Suprapubic skin (tissue), 4 donors: ENCODE results near the gene PDE8A.

Experiments
- EP300 ChIP-seq: sonication (generic); formaldehyde crosslinking; IDR thresholded peaks from one replicate; pipeline ENCODE4 v1.6.1; 2017; ENCODE audit warnings: antibody characterized with exemption
- POLR2AphosphoS5 ChIP-seq, 3 donors: sonication (generic); formaldehyde crosslinking; IDR thresholded peaks; one replicate each; pipeline ENCODE4 v1.6.1; 2017; ENCODE audit warnings: antibody characterized with exemption in 3 of 3
- TF ChIP-seq, protein P1 (sequence below), 2 donors: fragments of 200-600 bp in 1 of 2; fragments of 450-650 bp in 1 of 2; sonication (generic) in 1 of 2; IDR thresholded peaks; one replicate each; pipeline ENCODE4 v1.5.1; 2016 to 2019; ENCODE audit warnings: antibody characterized with exemption in 2 of 2, mild to moderate bottlenecking in 1 of 2, moderate library complexity in 1 of 2

GRCh38 chr15:85099195-85099803, 117.6 kb downstream of the PDE8A start:
- TF ChIP-seq, protein P1, sequence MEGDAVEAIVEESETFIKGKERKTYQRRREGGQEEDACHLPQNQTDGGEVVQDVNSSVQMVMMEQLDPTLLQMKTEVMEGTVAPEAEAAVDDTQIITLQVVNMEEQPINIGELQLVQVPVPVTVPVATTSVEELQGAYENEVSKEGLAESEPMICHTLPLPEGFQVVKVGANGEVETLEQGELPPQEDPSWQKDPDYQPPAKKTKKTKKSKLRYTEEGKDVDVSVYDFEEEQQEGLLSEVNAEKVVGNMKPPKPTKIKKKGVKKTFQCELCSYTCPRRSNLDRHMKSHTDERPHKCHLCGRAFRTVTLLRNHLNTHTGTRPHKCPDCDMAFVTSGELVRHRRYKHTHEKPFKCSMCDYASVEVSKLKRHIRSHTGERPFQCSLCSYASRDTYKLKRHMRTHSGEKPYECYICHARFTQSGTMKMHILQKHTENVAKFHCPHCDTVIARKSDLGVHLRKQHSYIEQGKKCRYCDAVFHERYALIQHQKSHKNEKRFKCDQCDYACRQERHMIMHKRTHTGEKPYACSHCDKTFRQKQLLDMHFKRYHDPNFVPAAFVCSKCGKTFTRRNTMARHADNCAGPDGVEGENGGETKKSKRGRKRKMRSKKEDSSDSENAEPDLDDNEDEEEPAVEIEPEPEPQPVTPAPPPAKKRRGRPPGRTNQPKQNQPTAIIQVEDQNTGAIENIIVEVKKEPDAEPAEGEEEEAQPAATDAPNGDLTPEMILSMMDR (IDR thresholded peaks at IDR 0.05) = no peak
- TF ChIP-seq EP300 (no peak), POLR2AphosphoS5 (IDR thresholded peaks at IDR 0.05) (no peak)
